ENCODE results near the gene RNF207. TPM values are rescaled to one million over a fixed set of nuclear protein-coding genes. Genes with fewer than 3 reads are reported as not detected.

RNF207 gene
- total and polyA plus RNA-seq, 2 of the 13 experiments (the other 11 are each of a cell fraction or from before 2014, with no cell fraction given), result 9.8 to 15.9 TPM

DNA sequence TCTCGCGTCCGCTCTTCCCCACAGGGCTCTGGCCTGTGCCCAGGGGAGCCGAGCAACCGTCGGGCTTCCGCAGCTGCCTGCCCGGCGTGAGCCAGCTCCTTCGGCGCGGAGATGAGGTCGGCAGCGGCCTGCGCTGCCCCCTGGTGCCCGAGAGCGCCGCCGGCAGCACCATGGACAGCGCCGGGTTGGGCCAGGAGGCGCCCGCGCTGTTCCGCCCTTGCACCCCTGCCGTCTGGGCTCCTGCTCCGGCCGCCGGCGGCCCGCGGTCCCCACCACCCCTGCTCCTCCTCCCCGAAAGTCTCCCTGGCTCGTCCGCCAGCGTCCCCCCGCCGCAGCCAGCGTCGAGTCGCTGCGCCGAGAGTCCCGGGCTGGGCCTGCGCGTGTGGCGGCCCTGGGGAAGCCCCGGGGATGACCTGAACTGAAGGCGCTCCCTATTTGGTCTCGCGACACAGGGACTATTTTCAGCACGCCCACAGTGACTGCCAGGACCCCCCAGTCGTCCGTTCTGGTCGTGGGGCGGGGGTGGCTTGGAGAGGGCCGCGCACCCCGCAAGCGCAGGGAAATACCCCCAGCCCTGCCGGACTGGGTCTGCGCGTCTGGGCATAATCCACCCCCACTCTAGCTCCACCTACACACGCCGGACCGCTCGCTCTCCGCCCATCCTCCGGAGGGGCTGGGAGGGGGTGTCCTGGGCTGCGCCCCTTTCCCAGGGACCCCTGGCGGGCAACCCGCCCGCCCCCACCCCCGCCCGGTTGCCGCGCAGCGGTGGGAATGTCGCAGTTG, 39.4 kb downstream of the RNF207 start (continued):
- peak; percentile 22; the same call in 1 of the 2 replicates for TF ChIP-seq HNF4A (CRISPR knock-in tag; IDR thresholded peaks at IDR 0.05)
- TF ChIP-seq ZBTB42 (CRISPR knock-in tag; IDR thresholded peaks at IDR 0.05), result peak; percentile 96
- TF ChIP-seq SRF (IDR thresholded peaks at IDR 0.05; ENCODE audit: low read depth, low read length), result no peak
- TF ChIP-seq SMC3 (IDR thresholded peaks at IDR 0.05; ENCODE audit: low read length), result peak; percentile 14; the same call in 1 of the 2 replicates
- peak; percentile 99 for TF ChIP-seq ZNF749 (CRISPR knock-in tag; IDR thresholded peaks at IDR 0.05; ENCODE audit: borderline replicate concordance)

GRCh38 chr1:6245869-6246496, 40.1 kb downstream of the RNF207 start:
- TF ChIP-seq, protein P1, sequence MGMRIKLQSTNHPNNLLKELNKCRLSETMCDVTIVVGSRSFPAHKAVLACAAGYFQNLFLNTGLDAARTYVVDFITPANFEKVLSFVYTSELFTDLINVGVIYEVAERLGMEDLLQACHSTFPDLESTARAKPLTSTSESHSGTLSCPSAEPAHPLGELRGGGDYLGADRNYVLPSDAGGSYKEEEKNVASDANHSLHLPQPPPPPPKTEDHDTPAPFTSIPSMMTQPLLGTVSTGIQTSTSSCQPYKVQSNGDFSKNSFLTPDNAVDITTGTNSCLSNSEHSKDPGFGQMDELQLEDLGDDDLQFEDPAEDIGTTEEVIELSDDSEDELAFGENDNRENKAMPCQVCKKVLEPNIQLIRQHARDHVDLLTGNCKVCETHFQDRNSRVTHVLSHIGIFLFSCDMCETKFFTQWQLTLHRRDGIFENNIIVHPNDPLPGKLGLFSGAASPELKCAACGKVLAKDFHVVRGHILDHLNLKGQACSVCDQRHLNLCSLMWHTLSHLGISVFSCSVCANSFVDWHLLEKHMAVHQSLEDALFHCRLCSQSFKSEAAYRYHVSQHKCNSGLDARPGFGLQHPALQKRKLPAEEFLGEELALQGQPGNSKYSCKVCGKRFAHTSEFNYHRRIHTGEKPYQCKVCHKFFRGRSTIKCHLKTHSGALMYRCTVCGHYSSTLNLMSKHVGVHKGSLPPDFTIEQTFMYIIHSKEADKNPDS (CRISPR knock-in tag; IDR thresholded peaks at IDR 0.05), result no peak
- TF ChIP-seq PHF8 (CRISPR knock-in tag; IDR thresholded peaks at IDR 0.05), result 0 out of 2 replicates have a peak, but pooled peaks have one; percentile 8
- H3K79me2 ChIP-seq (ENCODE audit: insufficient read depth, low read length), result no peaks in the 10 kb centered on the region
- no peak for FAIRE-seq
- POLR2A ChIA-PET, result interaction anchor here (1.1 to 1.7 kb wide), 3 partner anchors 40 to 98 kb away, joined by 3 to 4 read pairs (median 3); no protein-coding TSS in a partner anchor
- 0 out of 2 replicates have a peak, but pooled peaks cover 5% of the 10 kb centered on the region for H4K20me1 ChIP-seq (ENCODE audit: insufficient read depth, low read length)
- H3K4me2 ChIP-seq (ENCODE audit: low read depth, low read length), result peak overlapping the region; percentile 50
- CTCF ChIA-PET (ENCODE audit: low intra/inter-chr PET ratio, low total read pairs), result interaction anchor here (0.9 to 3.4 kb wide), 5 partner anchors 19 to 97 kb away, joined by 4 to 39 read pairs (median 7); partner anchors contain the start of gene RNF207
- no TSS peak for BruUV-seq (replicated peaks)
- no peak for DNase-seq (ENCODE audit: low spot score)
- no peaks in the 10 kb centered on the region for H3K9me3 ChIP-seq (ENCODE audit: low read length)
- intact Hi-C loops (cut with micrococcal nuclease; ENCODE audit: unreplicated experiment) (loop anchor here (2.0 to 10.0 kb wide), 3 partner anchors 35 to 146 kb away; partner anchors contain the start of gene ACOT7), in situ Hi-C loops (cut with HindIII; ENCODE audit: extremely low pct_ligation_motif_present, low pct_unique_long_range_greater_than_20kb) (loop anchor here (5.0 to 10.0 kb wide), 3 partner anchors 36 to 169 kb away; partner anchors contain the start of gene HES2)
- peak overlapping the region in 2 of 3 experiments; percentile 27 to 44; a peak in 3 of 6 replicates for H3K4me3 ChIP-seq (replicated peaks in 1 of 3; ENCODE audit: insufficient read depth in 1 of 3, low read depth in 2 of 3, low read length in 3 of 3)
- no peaks in the 10 kb centered on the region for H3K36me3 ChIP-seq (replicated peaks in 1 of 2; ENCODE audit: control insufficient read depth in 1 of 2, insufficient read depth in 2 of 2, low read length in 2 of 2)
- peaks cover 34% of the 10 kb centered on the region for H3K4me1 ChIP-seq (ENCODE audit: insufficient read depth, low read length)
- H2AFZ ChIP-seq (ENCODE audit: low read length), result no peak overlapping the region
- 30% methylated on average over 2 of the region's 49 CpGs for whole genome bisulfite sequencing (ENCODE audit: low lambda C conversion rate)
- peaks cover 17 to 68% of the 10 kb centered on the region in 2 experiments for H3K27me3 ChIP-seq (ENCODE audit: control insufficient read depth in 1 of 2, insufficient read depth in 2 of 2, low read length in 2 of 2)
- no peak overlapping the region for H3K9ac ChIP-seq (ENCODE audit: insufficient read depth, low read depth, low read length)
- ATAC-seq, result peak; percentile 6; the same call in 1 of the 3 replicates
- no peak overlapping the region for H3K27ac ChIP-seq (ENCODE audit: extremely low read length, insufficient read depth, low read length)
